NCI-H146 treated with DMSO at 0.1 percent for 48 hours (cell line): ENCODE measurements around the gene GLYATL1B.
"Not testable (repeated sequence)": the region's sequence is repeated elsewhere in the genome, so short reads cannot be mapped to it uniquely, and the experiment has no call there.

ENCODE experiments used
- DNase-seq: peaks from one replicate; lab custom pipeline; 2025; ENCODE audit not compliant: unreplicated experiment; lab: John Stamatoyannopoulos, UW

The GLYATL1B gene, protein sequence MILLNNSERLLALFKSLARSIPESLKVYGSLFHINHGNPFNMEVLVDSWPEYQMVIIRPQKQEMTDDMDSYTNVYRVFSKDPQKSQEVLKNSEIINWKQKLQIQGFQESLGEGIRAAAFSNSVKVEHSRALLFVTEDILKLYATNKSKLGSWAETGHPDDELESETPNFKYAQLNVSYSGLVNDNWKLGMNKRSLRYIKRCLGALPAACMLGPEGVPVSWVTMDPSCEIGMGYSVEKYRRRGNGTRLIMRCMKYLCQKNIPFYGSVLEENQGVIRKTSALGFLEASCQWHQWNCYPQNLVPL

DNA sequence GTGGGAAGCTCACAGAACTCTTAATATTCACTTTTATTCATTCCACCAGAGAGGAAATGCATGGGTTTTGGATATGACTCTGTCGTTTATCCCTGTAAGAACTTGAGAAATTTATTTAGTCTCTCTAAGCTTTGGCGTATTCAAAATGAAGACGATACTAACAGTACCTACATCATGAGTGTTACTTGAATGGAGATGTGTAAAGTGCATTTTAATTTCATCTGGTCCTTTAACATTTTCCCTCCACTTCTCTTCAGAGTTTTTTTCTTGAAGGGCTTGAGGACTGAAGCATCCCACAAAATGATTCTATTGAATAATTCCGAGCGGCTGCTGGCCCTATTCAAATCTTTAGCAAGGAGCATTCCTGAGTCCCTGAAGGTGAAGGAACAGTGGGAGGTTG is at the start of gene GLYATL1B:
Gene GLYATL1B, plus strand, starts transcription at position 301 of the 400 bp plus-strand sequence. Its CDS starts 0 bp downstream, at position 301.
- DNase-seq = not testable (repeated sequence)

- not testable (repeated sequence) for DNase-seq
Measured at GRCh38 chr11:59036542-59036941, 49.6 kb upstream of the GLYATL1B start.

- not testable (repeated sequence) for DNase-seq
Measured at GRCh38 chr11:59037434-59037833, 48.7 kb upstream of the GLYATL1B start.

DNA sequence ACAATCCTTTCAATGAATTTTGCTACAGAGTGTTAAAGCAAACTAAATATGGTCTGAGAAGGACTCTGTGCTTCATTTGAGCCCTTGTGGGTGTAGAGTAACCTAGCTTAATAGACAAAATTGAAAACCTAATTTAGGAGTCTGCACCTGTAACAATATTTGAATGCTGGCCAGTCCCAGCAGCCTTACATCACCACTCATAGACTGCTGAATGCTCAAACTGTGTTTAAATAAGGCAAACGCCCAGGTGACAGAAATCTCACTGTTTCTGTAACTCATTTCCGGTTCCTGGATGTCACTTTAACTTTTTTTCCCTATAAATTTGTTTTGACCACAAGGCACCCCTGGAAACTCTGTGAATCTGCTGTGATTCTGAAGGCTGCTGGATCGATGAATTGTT is 45.5 kb upstream of the GLYATL1B start:
- no peak for DNase-seq

- not testable (repeated sequence) for DNase-seq
Measured at GRCh38 chr11:59051383-59051782, 34.7 kb upstream of the GLYATL1B start.

DNA sequence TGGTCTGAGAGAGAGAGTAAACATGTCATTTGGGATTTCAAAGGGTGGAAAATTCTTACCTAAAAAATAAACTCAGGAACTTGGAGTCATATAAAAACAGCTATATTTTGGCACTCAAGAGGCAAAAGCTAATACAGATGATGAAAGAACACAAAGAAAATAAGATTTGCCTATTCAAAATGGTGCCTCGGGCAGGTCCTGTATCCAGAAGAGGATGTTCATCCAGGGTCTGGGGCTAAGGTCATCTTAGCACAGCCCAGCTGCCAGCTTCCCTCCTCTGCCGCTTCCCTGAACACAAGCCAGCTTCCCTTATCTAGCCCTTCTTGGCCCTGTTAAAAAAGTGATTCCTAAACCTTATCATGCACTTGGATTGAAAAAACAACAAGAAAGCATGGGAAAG is 33.8 kb upstream of the GLYATL1B start:
- DNase-seq = not testable (repeated sequence)

DNA sequence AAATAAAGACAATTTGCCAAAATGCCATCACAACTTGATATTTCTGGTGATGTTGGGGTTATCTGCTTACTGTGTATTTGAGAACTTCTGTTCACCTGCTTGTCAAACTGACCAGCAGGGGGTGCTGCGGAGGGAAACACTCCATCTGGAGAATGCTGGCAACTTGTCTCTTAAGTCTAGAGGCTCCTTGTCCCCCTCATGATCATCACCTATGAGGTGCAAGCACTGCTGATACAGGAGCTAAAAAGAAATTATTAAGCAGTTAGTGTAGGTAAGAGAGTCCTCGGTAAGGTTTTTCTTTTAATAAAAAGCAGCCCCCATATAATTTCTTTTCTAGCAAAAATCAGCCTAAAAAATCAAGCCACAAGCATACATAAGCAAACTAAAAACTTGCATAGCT is 32.7 kb upstream of the GLYATL1B start:
- no peak for DNase-seq

- peak; percentile 47 for DNase-seq
Measured at GRCh38 chr11:59058120-59059033, 27.7 kb upstream of the GLYATL1B start.

DNA sequence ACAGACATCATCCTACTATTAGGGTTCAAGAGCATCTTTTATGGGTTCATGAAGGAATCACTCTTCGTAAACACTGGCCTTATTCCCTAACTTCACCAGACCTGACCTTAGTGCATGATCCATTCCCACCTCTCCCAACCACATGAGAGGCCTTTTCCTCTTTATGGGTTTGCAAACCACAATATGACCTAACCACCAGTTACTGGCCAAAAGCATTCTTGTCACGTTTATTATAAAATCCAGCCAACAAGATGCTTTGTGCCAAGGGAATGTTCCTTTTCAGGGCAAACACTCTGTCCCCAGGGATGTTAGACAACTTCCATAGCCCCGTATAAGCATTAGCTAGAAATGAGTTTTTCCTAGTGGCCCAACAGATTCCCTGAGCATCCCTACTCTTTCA is 26.0 kb upstream of the GLYATL1B start:
- DNase-seq = not testable (repeated sequence)

DNA sequence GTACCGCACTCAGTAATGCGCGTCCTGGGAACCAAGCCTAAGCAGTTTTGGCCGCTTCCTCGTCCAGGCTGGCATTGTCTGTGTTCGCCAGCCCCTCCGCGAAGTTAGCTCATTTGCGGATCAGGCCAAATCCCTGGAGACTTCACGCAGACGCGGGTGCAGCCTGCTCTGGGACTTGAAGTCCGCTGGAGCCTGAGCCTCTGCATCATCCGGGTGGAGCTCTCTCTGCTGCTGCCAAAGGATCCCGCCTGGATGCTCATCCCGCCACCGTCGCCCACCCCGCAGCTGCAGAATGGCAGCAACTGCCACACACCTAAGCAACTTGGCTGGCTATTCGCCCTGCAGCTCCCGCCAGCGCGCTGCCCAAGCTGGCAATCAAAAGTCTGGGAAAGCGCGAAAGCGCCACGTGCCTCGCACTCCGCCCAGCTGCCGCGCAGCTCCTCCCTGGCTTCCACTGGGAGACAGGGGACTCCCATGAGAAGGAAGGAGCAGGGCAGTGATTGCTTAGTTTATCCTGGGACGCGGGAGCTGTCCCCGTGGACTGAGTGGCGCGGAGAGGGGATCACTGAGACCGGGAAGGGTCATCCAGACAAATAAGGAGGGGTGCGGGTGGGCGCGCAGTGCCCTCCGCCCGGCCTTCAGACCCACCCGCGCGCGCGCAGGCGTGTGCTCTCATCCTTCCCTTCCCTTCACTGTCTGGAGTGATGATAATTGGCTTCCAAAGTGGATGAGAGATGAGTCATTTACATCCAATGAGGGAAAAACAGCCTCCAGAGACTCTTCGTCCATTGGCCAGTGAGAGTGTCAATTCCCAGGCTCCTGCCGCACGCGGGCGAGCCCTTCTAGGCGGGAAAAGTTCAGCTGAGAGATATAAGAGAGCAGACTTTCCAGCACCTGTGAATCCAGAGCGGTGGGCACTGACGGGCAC is 23.2 kb upstream of the GLYATL1B start:
- no peak for DNase-seq

DNA sequence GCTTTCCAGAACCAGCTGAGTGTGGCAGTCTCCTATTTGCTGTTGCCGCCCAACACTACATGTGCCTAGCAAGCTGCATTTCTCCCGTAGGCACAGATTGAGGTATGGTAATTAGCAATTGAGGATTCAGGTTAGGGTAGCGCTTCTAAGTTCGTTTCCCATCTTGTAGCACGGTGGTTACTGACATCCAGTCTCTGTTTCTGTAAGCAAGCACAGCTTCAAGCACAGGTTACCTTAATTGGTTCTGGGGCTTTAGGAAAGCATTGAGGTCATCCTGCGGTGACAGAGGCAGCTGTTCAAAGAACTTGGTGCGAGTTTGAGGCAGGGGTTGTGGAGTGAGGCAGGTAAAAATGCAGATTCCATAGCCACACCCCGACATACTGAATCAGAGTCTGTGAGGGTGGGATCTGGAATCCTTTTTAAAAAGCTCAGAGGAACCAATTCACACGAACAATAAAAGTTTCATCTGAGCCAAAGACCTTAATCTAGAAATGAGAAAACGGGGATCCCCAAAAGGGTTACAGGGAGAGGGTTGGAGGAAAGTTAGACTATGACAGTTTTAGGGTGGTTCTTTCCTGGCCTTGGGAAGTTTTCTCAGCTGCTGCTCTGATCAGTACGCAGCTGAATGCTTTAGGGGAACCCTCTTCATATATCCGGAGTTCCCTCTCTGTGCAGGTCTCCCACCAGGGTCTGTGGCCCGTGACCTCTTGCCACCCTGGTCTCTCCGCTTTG is 21.9 kb upstream of the GLYATL1B start:
- not testable (repeated sequence) for DNase-seq

DNA sequence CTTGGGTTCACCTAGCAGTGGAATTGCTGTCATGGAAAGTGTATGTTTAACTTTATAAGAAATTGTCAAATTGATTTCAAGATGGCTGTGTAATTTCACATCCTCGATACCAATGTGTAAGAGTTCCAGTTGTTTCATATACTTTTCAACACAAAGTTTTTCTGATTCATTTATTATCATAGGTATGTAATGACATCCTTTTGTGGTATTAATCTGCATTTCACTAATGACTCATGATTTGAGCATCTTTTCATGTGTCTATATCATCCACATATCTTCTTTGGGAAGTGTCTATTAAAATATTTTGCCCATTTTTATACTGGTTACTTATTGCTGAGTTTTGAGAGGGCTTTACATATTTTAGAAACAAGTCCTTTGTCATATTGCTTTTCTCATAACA is 17.0 kb upstream of the GLYATL1B start:
- no peak for DNase-seq

GRCh38 chr11:59076876-59077571 is 9.1 kb upstream of the GLYATL1B start:
- DNase-seq = no peak

- DNase-seq = no peak
Measured at GRCh38 chr11:59078435-59078834, 7.7 kb upstream of the GLYATL1B start.

- no peak for DNase-seq
Measured at GRCh38 chr11:59079086-59079485, 7.0 kb upstream of the GLYATL1B start.

DNA sequence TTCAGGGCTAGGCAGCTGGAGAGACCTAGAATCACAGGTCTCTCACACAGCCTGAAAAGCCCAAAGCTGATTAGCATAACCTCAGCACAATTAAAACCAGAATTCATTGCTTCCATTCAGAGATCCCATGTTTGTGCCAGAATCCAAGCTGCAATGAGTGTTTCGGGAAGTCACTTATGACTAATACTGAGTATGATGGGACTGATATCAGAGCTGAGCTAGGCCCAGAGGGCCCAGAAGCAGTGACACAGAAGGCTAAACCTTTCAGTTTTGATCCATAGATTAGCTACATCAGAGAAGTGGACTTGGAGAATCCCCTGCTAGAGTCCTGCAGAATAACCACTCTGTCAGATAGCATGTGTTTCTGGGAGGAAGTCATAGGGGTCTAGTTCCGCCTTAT is 5.7 kb upstream of the GLYATL1B start:
- DNase-seq = not testable (repeated sequence)

- DNase-seq = not testable (repeated sequence)
Measured at GRCh38 chr11:59081430-59082020, 4.6 kb upstream of the GLYATL1B start.

- no peak for DNase-seq
Measured at GRCh38 chr11:59088162-59088561, 2.1 kb downstream of the GLYATL1B start.

- DNase-seq = not testable (repeated sequence)
Measured at GRCh38 chr11:59093576-59093975, 7.5 kb downstream of the GLYATL1B start.
